Daoy (cell line): Measurements from ENCODE around the gene ANGPTL4. TPM values are rescaled to one million over a fixed set of nuclear protein-coding genes. Genes with fewer than 3 reads are reported as not detected.
"Not testable (repeated sequence)": the region's sequence is repeated elsewhere in the genome, so short reads cannot be mapped to it uniquely, and the experiment has no call there.

Experiments
- DNase-seq: peaks from one replicate; pipeline ENCODE4 v3.0.0-alpha.2; 2015; ENCODE audit warnings: low read depth
- total RNA-seq: library from RNA; depleted of rRNA; stranded (reverse); fragments of >200 nt; shearing (Covaris generic); gene quantifications from 2 replicates; pipeline ENCODE4 v1.2.3, GENCODE V29; 2014; rRNA removed

ANGPTL4 gene, protein sequence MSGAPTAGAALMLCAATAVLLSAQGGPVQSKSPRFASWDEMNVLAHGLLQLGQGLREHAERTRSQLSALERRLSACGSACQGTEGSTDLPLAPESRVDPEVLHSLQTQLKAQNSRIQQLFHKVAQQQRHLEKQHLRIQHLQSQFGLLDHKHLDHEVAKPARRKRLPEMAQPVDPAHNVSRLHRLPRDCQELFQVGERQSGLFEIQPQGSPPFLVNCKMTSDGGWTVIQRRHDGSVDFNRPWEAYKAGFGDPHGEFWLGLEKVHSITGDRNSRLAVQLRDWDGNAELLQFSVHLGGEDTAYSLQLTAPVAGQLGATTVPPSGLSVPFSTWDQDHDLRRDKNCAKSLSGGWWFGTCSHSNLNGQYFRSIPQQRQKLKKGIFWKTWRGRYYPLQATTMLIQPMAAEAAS
- total RNA-seq, result 0.86 TPM in 1 of 2 replicates, not detected in the other

DNA sequence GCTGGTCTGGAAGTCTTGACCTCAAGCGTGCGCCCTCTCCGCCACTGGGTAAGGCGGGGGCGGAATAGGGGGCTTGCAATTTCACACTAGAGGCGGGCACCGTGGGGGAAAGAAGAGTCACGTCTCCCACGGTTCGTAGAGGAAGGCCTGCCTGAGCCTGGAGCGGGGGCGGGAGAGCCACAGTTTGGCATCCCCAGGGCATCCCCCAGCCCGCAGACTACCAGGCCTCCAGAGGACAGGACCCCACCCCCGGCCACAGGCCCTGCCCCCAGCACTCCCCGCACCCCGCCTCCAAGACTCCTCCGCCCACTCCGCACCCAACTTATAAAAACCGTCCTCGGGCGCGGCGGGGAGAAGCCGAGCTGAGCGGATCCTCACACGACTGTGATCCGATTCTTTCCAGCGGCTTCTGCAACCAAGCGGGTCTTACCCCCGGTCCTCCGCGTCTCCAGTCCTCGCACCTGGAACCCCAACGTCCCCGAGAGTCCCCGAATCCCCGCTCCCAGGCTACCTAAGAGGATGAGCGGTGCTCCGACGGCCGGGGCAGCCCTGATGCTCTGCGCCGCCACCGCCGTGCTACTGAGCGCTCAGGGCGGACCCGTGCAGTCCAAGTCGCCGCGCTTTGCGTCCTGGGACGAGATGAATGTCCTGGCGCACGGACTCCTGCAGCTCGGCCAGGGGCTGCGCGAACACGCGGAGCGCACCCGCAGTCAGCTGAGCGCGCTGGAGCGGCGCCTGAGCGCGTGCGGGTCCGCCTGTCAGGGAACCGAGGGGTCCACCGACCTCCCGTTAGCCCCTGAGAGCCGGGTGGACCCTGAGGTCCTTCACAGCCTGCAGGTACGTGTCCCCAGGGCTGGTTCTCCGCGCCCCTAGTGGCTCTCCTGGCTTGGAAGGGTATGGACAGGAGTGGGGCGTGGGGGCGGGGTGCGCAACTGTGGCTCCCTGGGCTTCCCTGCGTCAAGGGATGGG is at the start of gene ANGPTL4:
Gene ANGPTL4, plus strand, starts transcription at position 353 of the 969 bp plus-strand sequence. Its CDS starts 167 bp downstream, at position 520.
- DNase-seq, result peak; percentile 68

DNA sequence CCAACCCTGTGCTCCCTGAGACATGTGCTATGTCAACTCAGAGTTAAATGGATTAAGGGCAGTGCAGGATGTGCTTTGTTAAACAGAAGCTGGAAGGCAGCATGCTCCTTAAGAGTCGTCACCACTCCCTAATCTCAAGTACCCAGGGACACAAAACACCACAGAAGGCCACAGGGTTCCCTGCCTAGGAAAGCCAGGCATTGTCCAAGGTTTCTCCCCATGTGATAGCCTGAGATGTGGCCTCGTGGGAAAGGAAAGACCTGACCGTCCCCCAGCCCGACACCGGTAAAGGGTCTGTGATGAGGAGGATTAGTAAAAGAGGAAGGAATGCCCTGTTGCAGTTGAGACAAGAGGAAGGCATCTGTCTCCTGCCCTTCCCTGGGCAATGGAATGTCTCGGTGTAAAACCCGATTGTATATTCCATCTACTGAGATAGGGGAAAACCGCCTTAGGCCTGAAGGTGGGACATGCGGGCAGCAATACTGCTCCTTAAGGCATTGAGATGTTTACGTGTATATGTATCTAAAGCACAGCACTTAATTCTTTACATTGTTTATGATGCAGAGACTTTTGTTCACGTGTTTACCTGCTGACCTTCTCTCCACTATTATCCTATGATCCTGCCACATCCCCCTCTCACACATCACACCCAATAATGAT is 48.8 kb upstream of the ANGPTL4 start:
- DNase-seq, result not testable (repeated sequence)

DNA sequence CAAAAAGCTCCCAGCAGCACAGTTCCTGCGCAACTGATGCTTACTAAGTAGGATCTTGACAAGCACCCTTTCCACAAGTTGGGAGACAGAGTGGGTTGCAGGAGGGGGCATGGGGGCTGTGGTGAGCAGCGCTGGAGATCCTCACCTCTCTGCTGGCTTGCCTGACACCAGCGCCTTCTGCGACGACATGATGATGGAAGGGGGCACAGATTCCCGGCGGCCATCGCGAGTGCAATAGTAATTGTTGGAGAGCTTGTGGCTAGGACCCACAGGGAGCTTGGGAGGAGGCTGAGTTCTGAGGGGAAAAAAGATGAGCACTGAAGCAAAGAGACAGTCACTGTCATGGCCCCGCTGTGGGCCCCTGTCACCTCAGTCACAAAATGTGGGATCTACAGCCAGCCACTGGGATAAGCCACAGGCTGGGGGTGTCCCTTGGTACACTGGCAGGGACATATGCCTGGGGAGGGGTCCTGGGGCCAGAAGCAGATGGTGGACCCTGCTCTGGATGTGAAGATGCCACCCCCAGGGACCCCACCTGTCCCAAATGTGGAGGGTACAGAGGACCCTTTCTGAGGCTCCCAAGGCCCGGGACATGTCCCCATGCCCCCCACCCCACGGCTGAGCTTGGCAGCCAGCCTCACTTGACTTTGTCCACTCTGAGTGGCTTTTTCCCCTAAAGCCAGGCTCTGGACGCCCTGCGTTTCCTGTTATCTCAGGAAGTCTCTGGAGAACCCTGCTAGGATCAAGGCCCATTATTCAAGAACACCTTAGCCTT is 47.4 kb upstream of the ANGPTL4 start:
- no peak for DNase-seq

GRCh38 chr19:8318835-8319234 is 45.1 kb upstream of the ANGPTL4 start:
- DNase-seq, result not testable (repeated sequence)

GRCh38 chr19:8319807-8320520 is 44.0 kb upstream of the ANGPTL4 start:
- no peak for DNase-seq

- DNase-seq, result no peak
These were observed 43.3 kb upstream of the ANGPTL4 start for GRCh38 chr19:8320564-8321066.

- peak; percentile 98 for DNase-seq
These were observed 42.6 kb upstream of the ANGPTL4 start, which contains the start of the genes NDUFA7 and RPS28 for GRCh38 chr19:8321067-8321985. Gene NDUFA7, minus strand, starts transcription at chr19:8321375. Its CDS starts 17 bp downstream, at chr19:8321358. Gene RPS28, plus strand, starts transcription at chr19:8321496. Its CDS starts 35 bp downstream, at chr19:8321531.

GRCh38 chr19:8321986-8322637 is 41.8 kb upstream of the ANGPTL4 start:
- DNase-seq, result no peak

DNA sequence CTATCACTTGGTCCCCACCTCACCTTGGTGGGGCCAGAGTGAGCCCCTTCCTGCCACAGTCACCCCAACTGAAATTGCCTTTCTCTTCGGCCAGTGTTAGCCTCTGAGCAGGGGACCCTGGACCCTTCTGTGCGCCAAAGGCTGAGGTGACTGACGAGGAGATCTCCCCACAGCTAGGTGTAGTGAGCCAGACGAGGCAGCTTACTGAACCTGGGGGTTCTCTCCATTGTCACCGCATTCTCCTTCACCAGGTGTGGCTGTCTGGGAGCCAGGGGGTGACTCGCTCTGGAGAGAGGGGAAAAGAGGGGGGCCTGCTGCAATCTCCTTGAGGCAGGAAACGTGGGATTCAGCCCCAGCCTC is 41.3 kb upstream of the ANGPTL4 start:
- no peak for DNase-seq

DNA sequence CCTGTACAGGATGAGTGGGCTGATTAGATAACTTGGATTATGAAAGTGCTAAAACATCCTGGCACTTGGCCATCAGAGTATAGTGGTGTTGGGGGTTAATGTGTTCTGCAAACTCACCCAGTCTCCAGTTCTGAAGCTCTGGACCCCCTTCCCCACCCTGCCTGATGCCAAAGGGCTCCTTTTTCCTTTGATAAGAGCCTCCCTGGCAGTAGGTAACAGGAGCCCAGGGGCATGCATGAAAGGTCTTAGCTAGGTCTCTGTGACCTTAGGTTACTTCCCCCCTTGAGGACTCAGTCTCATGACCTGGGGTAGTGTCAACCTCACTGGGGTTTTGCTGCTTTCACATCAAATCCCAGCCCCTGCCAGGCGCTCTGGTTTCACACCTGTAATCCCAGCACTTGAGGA is 40.2 kb upstream of the ANGPTL4 start:
- no peak for DNase-seq

- peak; percentile 37 for DNase-seq
These were observed 39.5 kb upstream of the ANGPTL4 start for GRCh38 chr19:8324186-8325050.

- DNase-seq, result no peak
These were observed 38.5 kb upstream of the ANGPTL4 start for GRCh38 chr19:8325454-8325853.

DNA sequence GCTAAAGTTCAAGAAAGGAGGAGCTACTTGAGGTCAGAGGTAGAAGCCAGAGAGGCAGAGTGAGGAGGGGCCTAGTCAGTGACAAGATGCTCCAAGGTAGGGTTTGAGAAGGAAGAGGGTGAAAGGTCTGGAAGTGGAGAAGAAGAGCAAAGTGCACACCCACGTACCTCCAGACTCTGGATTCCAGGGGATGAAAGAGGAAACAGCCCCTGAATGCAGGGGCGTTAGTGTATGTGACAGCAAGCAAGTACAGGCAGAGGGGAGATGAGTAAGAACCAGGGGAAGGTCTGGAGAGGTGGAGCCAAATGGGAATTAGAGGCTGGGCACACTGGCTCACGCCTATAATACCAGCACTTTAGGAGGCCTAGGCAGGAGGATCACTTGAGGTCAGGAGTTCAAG is 34.0 kb upstream of the ANGPTL4 start:
- DNase-seq, result no peak

DNA sequence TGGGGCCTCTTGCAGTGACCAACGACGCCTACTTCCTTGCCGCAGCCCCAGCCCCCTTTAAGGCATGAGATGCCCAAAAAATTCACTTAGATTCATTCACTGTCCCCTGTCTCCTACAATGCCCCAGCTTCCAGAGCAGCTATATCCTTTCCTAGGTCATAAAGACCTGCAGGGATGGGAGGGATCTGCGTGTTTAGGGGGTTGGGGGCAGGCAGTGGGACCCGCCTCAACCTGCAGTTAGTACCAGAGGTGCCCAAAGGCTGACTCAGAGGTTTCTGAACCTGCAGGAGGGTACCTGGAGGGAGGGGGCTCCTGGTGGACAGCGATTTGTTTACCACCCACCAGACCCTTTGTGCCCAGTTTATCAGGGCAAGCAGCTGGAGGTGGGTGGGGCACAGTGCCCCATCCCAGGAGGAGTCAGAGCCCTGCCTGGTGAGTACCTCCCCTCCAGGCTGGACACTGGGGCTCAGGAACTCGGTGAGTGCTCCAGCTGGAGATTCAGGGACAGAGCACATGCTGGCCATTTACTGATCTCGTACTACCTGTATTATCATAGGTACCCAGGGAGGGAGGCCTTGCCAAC is 32.6 kb upstream of the ANGPTL4 start:
- DNase-seq, result no peak

DNA sequence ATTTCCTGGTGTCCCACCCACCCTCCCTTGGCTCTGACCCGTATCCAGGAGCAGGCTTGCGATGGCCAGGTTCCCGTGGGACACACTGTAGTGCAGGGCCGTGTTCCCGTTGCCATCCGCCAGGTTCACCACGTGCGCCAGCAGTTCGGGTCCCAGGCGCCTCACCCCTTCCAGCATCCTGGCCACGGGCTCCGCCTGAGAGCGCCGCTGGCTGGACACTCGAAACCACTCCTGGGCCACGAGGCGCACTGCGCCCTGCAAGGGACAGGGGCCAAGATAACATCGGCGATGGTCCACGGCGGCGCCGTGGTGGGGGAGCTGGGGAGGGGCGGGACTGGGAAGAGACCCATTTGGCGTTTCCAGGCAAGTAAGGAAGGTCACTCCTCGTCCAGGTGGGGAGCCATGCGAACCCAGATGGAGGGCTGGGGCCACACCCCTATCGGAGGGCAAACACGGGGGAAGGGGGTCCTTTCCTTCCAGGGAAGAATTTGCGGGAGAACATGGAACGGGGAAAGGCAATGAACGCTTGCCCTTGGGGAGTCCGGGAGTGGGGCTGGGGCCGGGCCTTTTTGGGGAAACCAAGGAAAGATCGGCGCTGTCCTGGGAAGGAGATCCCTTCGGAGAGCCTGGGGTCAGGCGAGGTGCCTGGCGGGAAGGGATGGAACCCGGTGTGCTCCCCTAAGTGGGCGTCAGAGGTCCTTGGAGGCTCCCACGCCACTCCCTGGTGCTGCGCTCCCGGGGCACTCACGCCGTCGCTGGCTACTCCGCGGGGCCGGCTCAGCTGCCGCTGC is 30.8 kb upstream of the ANGPTL4 start:
- DNase-seq, result no peak

DNA sequence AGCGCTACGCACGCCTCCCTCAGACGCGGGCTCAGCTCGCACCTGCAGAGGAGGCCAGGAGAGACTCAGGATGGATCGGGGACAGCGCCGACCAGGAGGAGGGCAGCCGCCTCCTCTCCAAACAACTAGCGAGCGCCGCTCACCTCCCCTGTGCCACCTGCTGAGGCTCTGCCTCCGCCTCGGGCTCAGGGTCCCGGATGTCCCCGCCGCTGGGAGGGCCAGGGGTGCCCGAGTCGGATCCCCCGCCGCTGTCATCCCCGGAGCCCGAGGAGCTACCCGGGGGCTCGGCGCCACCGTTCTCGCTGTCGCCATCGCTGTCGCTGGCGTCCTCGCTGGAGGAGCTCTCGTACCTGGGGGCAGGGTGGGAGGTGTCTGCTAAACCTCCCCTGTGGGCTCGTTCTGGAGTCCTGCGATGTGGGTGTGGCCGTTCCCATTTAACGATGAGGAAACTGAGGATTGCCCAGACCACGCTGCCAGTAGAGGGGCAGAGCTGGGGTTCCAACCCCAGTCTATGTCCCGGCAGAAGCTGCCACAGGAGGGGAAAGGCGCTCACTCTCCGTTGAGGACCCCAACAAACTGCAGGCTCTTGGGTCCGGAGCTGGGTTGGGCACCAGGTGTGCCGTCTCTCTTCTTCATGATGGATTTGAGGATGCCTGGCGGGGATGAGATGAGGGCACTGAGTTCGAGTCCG is 30.0 kb upstream of the ANGPTL4 start:
- DNase-seq, result no peak
